Upper lobe of left lung (tissue), 6 donors: ENCODE measurements around the gene MIEF1. TPM values are rescaled to one million over a fixed set of nuclear protein-coding genes. Genes with fewer than 3 reads are reported as not detected.

ENCODE experiments used
- ATAC-seq, 2 donors: fragments of 200-7000 bp; cut with Tn5 transposase; one replicate each; pipeline ENCODE4 v1.9.1; 2022; ENCODE audit warnings: mild to moderate bottlenecking in 2 of 2, moderate library complexity in 2 of 2; ENCODE audit not compliant: low FRiP score in 2 of 2
- DNase-seq, 2 donors: peaks; one replicate each; pipeline ENCODE4 v3.0.0-alpha.2; 2019 to 2020
- H3K27ac ChIP-seq, 4 donors: fragments of 200-600 bp; sonication (generic); one replicate each; pipeline ENCODE4 v1.5.1; 2016 to 2019
- H3K27me3 ChIP-seq, 4 donors: fragments of 200-600 bp; sonication (generic); one replicate each; pipeline ENCODE4 v1.5.1; 2017 to 2019
- H3K36me3 ChIP-seq, 4 donors: fragments of 200-600 bp; sonication (generic); one replicate each; pipeline ENCODE4 v1.5.1; 2016 to 2019
- H3K4me1 ChIP-seq, 4 donors: fragments of 200-600 bp; sonication (generic); one replicate each; pipeline ENCODE4 v1.5.1; 2018 to 2019
- H3K4me3 ChIP-seq, 4 donors: fragments of 200-600 bp; sonication (generic); one replicate each; pipeline ENCODE4 v1.5.1; 2017 to 2019; ENCODE audit warnings: mild to moderate bottlenecking in 2 of 4, moderate library complexity in 1 of 4
- H3K9me3 ChIP-seq, 4 donors: fragments of 200-600 bp; sonication (generic); one replicate each; pipeline ENCODE4 v1.5.1; 2018 to 2019
- CTCF ChIP-seq, 6 experiments: fragments of 450-650 bp in 4 of 6; fragments of 200-600 bp in 2 of 6; sonication (generic) in 2 of 6; IDR thresholded peaks; one replicate each; pipeline ENCODE4 v1.5.1; 2016 to 2019; ENCODE audit warnings: antibody characterized with exemption in 6 of 6
- EP300 ChIP-seq, 4 donors: sonication (generic); formaldehyde crosslinking; IDR thresholded peaks; one replicate each; pipeline ENCODE4 v1.5.1; 2017; ENCODE audit warnings: antibody characterized with exemption in 4 of 4, control low read depth in 2 of 4
- POLR2A ChIP-seq, 4 donors: fragments of 450-650 bp; IDR thresholded peaks; one replicate each; pipeline ENCODE4 v1.5.1; 2016 to 2017; ENCODE audit warnings: antibody characterized with exemption in 4 of 4, mild to moderate bottlenecking in 2 of 4
- POLR2AphosphoS5 ChIP-seq, 2 donors: sonication (generic); formaldehyde crosslinking; IDR thresholded peaks; one replicate each; pipeline ENCODE4 v1.5.1; 2017; ENCODE audit warnings: antibody characterized with exemption in 2 of 2
- WGBS, 2 donors: methylation state at CpG; one replicate each; pipeline ENCODE4 v1.1.5; 2017 to 2018; 5-methylcytosine and 5-hydroxymethylcytosine counted together
- total RNA-seq, 6 donors: library from RNA; depleted of rRNA in 4 of 6; stranded (reverse); fragments of >200 nt in 4 of 6; gene quantifications; one replicate each; pipeline versions ENCODE4 v1.1.0 to v1.2.1, GENCODE V29; 2016 to 2021
- donor health status: DM: no; HTN: no; CAD: no; lungs with moderate emphysema.
- donor health status: DM: no; HTN: yes; CAD: no; lungs with severe emphysema.

MIEF1 gene
- total RNA-seq, 6 donors from 2014 or later, result 10.5 to 35.3 (median 25.6) TPM

DNA sequence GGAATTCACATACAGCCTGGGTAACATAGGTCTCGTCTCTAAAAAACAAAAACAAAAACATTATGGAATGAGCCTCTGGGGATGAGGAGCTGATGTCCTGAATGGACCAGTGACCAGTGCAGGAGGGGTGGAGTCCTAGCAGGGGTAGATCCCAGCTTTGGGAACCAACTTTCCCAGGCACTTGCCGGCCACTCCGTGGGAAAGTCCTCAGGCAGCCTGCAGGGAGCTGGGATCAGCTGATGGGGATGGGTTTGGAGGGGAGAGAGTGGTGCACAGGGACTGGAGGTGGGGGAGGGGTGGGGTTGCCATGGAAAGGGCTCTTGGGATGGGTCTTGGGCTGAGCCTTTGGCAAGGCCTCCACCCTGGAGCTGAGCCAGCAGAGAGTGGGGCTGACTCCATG, 26.2 kb upstream of the MIEF1 start:
- no peaks in the 10 kb centered on the region for H3K9me3 ChIP-seq
- DNase-seq (no peak), ATAC-seq (no peak)
- peaks cover 0 to 7% (median 0%) of the 10 kb centered on the region in 4 donors for H3K36me3 ChIP-seq
- H3K4me3 ChIP-seq, result no peak overlapping the region
- TF ChIP-seq POLR2A (IDR thresholded peaks at IDR 0.05), result no peak
- TF ChIP-seq CTCF (IDR thresholded peaks at IDR 0.05), result no peak
- H3K4me1 ChIP-seq, result peaks cover 26 to 32% (median 29%) of the 10 kb centered on the region in 4 donors
- no peaks in the 10 kb centered on the region for H3K27me3 ChIP-seq
- peak overlapping the region in 1 of 4 donors; percentile 29 for H3K27ac ChIP-seq
- WGBS, 2 donors, result 72 to 76% methylated on average over 3 of the region's 3 CpGs

- TF ChIP-seq EP300 (IDR thresholded peaks at IDR 0.05) (no peak), CTCF (IDR thresholded peaks at IDR 0.05) (no peak), POLR2A (IDR thresholded peaks at IDR 0.05) (no peak), POLR2AphosphoS5 (IDR thresholded peaks at IDR 0.05) (no peak)
- H3K4me3 ChIP-seq, result no peak overlapping the region
- peaks cover 18 to 24% (median 21%) of the 10 kb centered on the region in 4 donors for H3K4me1 ChIP-seq
- WGBS, 2 donors, result 81 to 92% methylated on average over 13 of the region's 13 CpGs
- no peak overlapping the region for H3K27ac ChIP-seq
- peaks cover 0 to 7% (median 0%) of the 10 kb centered on the region in 4 donors for H3K36me3 ChIP-seq
- ATAC-seq (no peak), DNase-seq (no peak)
- H3K9me3 ChIP-seq, result no peaks in the 10 kb centered on the region
- no peaks in the 10 kb centered on the region for H3K27me3 ChIP-seq
Observed at GRCh38 chr22:39476664-39477063, 25.4 kb upstream of the MIEF1 start.

- TF ChIP-seq CTCF (IDR thresholded peaks at IDR 0.05) (no peak), POLR2A (IDR thresholded peaks at IDR 0.05) (no peak), POLR2AphosphoS5 (IDR thresholded peaks at IDR 0.05) (no peak), EP300 (IDR thresholded peaks at IDR 0.05) (no peak)
- peaks cover 10 to 15% (median 12%) of the 10 kb centered on the region in 4 donors for H3K4me1 ChIP-seq
- H3K27me3 ChIP-seq, result no peaks in the 10 kb centered on the region
- H3K36me3 ChIP-seq, result peaks cover 0 to 7% (median 0%) of the 10 kb centered on the region in 4 donors
- no peak overlapping the region for H3K4me3 ChIP-seq
- no peak for DNase-seq
- ATAC-seq, result no peak
- no peaks in the 10 kb centered on the region for H3K9me3 ChIP-seq
- 94 to 95% methylated on average over 9 of the region's 9 CpGs for WGBS, 2 donors
- H3K27ac ChIP-seq, result no peak overlapping the region
Observed at GRCh38 chr22:39477542-39477941, 24.5 kb upstream of the MIEF1 start.

DNA sequence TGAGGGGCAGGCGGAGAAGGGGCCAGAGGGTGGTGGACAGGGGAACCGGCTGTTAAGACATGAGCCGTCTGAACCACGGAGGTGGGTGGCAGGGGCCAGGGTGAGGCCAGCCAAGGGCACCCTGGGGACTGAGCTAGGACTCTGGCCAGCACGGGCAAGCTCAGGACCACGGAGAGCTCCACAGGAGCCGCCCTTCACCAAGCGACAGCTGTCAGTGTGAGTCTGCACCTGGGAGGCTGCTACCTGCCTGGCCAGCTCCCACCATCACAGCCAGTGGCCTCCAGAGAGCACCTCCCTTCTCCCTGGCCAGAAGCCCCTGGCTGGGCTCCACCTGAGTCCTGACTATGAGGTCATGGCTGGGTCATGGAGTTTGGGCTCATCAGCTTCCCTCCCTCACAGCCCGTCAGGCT, 23.6 kb upstream of the MIEF1 start:
- Histone ChIP-seq H3K27ac (no peak overlapping the region), H3K9me3 (no peaks in the 10 kb centered on the region), H3K4me3 (no peak overlapping the region), H3K4me1 (peaks cover under 1 to 8% (median 3%) of the 10 kb centered on the region in 4 donors), H3K36me3 (peaks cover 0 to 7% (median 0%) of the 10 kb centered on the region in 4 donors), H3K27me3 (no peaks in the 10 kb centered on the region)
- no peak for TF ChIP-seq POLR2AphosphoS5 (IDR thresholded peaks at IDR 0.05)
- TF ChIP-seq EP300 (IDR thresholded peaks at IDR 0.05), result no peak
- no peak for TF ChIP-seq POLR2A (IDR thresholded peaks at IDR 0.05)
- no peak for TF ChIP-seq CTCF (IDR thresholded peaks at IDR 0.05)
- ATAC-seq, result peak in 1 of 2 donors; percentile 10
- WGBS, 2 donors, result 64 to 79% methylated on average over 6 to 9 of the region's 9 CpGs
- no peak for DNase-seq

DNA sequence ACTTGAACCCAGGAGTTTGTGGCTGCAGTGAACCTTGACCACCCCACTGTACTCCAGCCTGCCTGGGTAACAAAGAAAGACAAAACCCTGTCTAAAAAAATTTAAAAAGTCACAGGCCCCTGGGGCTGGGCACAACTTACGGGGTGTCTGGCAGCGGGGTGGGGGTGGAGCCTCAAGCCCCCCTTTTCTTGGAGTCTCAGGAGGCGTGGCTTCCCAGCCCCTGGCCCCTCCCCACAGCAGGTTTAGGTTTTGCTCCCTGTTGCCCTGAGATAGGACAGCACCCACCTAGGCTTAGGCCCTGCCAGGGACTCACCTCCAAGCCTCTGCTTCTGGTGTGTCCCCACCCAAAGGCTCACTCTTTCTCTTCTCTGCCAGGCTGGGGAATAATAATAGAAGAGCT, 22.8 kb upstream of the MIEF1 start:
- Histone ChIP-seq H3K27me3 (no peaks in the 10 kb centered on the region), H3K27ac (no peak overlapping the region), H3K4me3 (no peak overlapping the region), H3K4me1 (peaks cover 0 to 3% (median 1%) of the 10 kb centered on the region in 4 donors), H3K36me3 (peaks cover 0 to 7% (median 0%) of the 10 kb centered on the region in 4 donors), H3K9me3 (no peaks in the 10 kb centered on the region)
- ATAC-seq, result no peak
- DNase-seq, result no peak
- 80 to 87% methylated on average over 3 of the region's 3 CpGs for WGBS, 2 donors
- no peak for TF ChIP-seq POLR2A (IDR thresholded peaks at IDR 0.05)
- TF ChIP-seq EP300 (IDR thresholded peaks at IDR 0.05), result no peak
- TF ChIP-seq POLR2AphosphoS5 (IDR thresholded peaks at IDR 0.05), result no peak
- TF ChIP-seq CTCF (IDR thresholded peaks at IDR 0.05), result no peak
